ENCODE measurements around the gene CARD8.

The CARD8 gene

DNA sequence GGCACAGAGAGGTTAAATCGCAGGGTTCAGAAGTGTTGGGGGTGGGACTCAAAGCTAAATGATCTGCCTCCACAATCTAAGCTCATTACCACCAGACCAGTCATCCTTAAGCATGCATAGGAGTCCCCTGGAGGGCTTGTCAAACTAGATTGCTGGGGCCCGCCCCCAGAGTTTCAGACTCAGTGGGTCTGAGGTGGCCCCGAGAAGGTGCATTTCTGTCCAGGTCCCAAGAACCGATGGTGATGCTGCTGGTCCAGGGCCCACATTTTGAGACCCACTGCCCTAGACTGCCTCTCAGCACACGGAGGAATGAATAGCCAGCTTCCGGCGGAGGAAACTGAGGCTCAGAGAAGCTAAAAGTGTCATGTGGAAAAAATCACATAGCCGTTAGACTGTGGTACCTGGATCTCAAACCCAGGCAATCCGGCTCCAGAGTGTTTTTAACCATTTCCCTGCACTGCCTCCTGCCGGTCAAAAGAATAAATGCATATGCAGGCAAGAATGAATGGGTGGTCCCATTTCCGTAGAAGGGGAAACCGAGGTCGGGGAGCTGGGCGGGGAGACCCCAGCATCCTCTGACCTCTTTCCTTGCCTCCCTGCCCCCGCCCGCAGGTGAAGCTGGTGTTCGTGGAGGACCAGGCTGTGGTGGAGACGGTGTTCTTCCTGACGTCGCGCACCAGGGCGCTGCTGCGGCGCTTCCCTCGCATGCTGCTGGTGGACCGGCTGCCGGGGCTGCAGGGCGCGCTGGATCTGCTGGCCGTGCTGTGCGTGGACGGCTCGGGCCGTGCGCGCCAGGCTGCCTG is 61.5 kb downstream of the CARD8 start:
- Histone ChIP-seq H3K9me2 (replicated peaks; ENCODE audit: insufficient read depth, low read length) (no peaks in the 10 kb centered on the region), H3K36me3 (ENCODE audit: low read length) (no peaks in the 10 kb centered on the region), H3F3A (ENCODE audit: insufficient read depth) (no peaks in the 10 kb centered on the region), H3K4me3 (ENCODE audit: insufficient read depth, low read length, poor library complexity, severe bottlenecking) (no peak overlapping the region), H3K27ac (ENCODE audit: low read depth, low read length) (no peak overlapping the region), H3K4me2 (ENCODE audit: low read depth, low read length, poor library complexity, severe bottlenecking) (no peak overlapping the region), H3K79me2 (ENCODE audit: insufficient read depth, low read length) (no peaks in the 10 kb centered on the region), H3K27me3 (ENCODE audit: low read length) (no peaks in the 10 kb centered on the region), H3K9me3 (ENCODE audit: insufficient read depth, low read length) (no peaks in the 10 kb centered on the region), H2AFZ (ENCODE audit: low read depth, low read length, severe bottlenecking) (no peak overlapping the region), H4K20me1 (ENCODE audit: low read depth, low read length) (no peaks in the 10 kb centered on the region), H3K9ac (ENCODE audit: low read length) (no peak overlapping the region)
- TF ChIP-seq, protein P1, sequence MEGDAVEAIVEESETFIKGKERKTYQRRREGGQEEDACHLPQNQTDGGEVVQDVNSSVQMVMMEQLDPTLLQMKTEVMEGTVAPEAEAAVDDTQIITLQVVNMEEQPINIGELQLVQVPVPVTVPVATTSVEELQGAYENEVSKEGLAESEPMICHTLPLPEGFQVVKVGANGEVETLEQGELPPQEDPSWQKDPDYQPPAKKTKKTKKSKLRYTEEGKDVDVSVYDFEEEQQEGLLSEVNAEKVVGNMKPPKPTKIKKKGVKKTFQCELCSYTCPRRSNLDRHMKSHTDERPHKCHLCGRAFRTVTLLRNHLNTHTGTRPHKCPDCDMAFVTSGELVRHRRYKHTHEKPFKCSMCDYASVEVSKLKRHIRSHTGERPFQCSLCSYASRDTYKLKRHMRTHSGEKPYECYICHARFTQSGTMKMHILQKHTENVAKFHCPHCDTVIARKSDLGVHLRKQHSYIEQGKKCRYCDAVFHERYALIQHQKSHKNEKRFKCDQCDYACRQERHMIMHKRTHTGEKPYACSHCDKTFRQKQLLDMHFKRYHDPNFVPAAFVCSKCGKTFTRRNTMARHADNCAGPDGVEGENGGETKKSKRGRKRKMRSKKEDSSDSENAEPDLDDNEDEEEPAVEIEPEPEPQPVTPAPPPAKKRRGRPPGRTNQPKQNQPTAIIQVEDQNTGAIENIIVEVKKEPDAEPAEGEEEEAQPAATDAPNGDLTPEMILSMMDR (IDR thresholded peaks at IDR 0.05; ENCODE audit: insufficient read depth, low read length, poor library complexity, severe bottlenecking) = peak; percentile 76
- no peak for TF ChIP-seq EZH2phosphoT487 (conservative IDR thresholded peaks at IDR 0.05; ENCODE audit: low read length)

DNA sequence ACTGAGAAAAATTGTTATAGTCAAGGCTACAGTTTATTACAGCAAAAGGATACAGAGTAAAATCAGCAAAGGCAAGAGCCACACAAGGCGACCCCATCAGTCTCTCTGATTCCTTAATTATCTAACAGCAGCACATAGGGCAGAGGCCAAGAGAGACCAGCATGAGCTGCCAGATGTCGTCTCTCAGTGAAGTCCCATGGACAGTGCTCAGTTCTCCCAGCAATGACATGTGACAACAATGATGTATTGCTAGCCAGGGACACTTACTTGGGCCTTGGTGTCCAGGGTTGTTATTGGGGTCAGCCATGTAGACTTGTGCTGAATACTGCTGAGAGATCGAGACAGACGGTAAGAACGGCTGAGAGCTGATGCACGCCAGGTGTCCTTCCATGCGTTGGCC is 63.0 kb downstream of the CARD8 start:
- Histone ChIP-seq H3F3A (ENCODE audit: insufficient read depth) (no peaks in the 10 kb centered on the region), H3K27ac (ENCODE audit: low read depth, low read length) (no peak overlapping the region), H3K79me2 (ENCODE audit: insufficient read depth, low read length) (no peaks in the 10 kb centered on the region), H2AFZ (ENCODE audit: low read depth, low read length, severe bottlenecking) (no peak overlapping the region), H3K9me3 (ENCODE audit: insufficient read depth, low read length) (no peaks in the 10 kb centered on the region), H3K4me2 (ENCODE audit: low read depth, low read length, poor library complexity, severe bottlenecking) (no peak overlapping the region), H3K27me3 (ENCODE audit: low read length) (no peaks in the 10 kb centered on the region), H3K4me3 (ENCODE audit: insufficient read depth, low read length, poor library complexity, severe bottlenecking) (no peak overlapping the region), H3K9me2 (replicated peaks; ENCODE audit: insufficient read depth, low read length) (no peaks in the 10 kb centered on the region), H4K20me1 (ENCODE audit: low read depth, low read length) (no peaks in the 10 kb centered on the region), H3K9ac (ENCODE audit: low read length) (no peak overlapping the region), H3K36me3 (ENCODE audit: low read length) (peaks cover 3% of the 10 kb centered on the region; the same call in 1 of the 2 replicates)
- TF ChIP-seq EZH2phosphoT487 (conservative IDR thresholded peaks at IDR 0.05; ENCODE audit: low read length) = no peak
- TF ChIP-seq, protein P1 (IDR thresholded peaks at IDR 0.05; ENCODE audit: insufficient read depth, low read length, poor library complexity, severe bottlenecking) = no peak

DNA sequence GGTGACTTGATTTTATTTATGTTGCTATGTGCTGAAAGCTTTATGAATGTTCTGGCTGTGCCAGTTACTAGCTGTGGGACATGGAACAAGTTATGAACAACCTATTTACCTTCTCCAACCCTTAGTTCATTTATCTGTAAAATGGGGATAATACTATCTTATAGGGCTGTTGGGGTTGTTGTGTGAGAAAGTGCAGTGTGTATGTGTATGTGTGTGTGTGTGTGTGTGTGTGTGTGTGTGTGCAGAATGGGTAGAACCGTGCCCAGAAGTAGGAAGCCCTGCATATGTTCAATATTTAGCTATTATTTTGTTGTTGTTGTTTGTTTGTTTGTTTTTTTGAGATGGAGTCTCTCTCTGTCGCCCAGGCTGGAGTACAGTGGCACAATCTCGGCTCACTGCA is 64.8 kb downstream of the CARD8 start:
- Histone ChIP-seq H3K9me3 (ENCODE audit: insufficient read depth, low read length) (no peaks in the 10 kb centered on the region), H3K27me3 (ENCODE audit: low read length) (no peaks in the 10 kb centered on the region), H3K27ac (ENCODE audit: low read depth, low read length) (peak overlapping the region; percentile 50), H3K4me3 (ENCODE audit: insufficient read depth, low read length, poor library complexity, severe bottlenecking) (no peak overlapping the region), H3K4me2 (ENCODE audit: low read depth, low read length, poor library complexity, severe bottlenecking) (peak overlapping the region; percentile 52), H4K20me1 (ENCODE audit: low read depth, low read length) (no peaks in the 10 kb centered on the region), H3K9me2 (replicated peaks; ENCODE audit: insufficient read depth, low read length) (no peaks in the 10 kb centered on the region), H3F3A (ENCODE audit: insufficient read depth) (peaks cover 3% of the 10 kb centered on the region), H3K9ac (ENCODE audit: low read length) (peak overlapping the region; percentile 20; the same call in 1 of the 2 replicates), H3K79me2 (ENCODE audit: insufficient read depth, low read length) (no peaks in the 10 kb centered on the region), H2AFZ (ENCODE audit: low read depth, low read length, severe bottlenecking) (no peak overlapping the region), H3K36me3 (ENCODE audit: low read length) (peaks cover 3% of the 10 kb centered on the region; the same call in 1 of the 2 replicates)
- TF ChIP-seq, protein P1 (IDR thresholded peaks at IDR 0.05; ENCODE audit: insufficient read depth, low read length, poor library complexity, severe bottlenecking) = no peak
- TF ChIP-seq EZH2phosphoT487 (conservative IDR thresholded peaks at IDR 0.05; ENCODE audit: low read length) = no peak

Data from SU-DHL-6 (cell line).